Activated T-cell treated with anti-CD3 and anti-CD28 coated beads for 48 hours (primary cell): ENCODE data around the gene LRRC27.

Experiments used
- DNase-seq: peaks from one replicate; pipeline ENCODE4 v3.0.0-alpha.2; 2020; ENCODE audit warnings: low read depth

Gene LRRC27

DNA sequence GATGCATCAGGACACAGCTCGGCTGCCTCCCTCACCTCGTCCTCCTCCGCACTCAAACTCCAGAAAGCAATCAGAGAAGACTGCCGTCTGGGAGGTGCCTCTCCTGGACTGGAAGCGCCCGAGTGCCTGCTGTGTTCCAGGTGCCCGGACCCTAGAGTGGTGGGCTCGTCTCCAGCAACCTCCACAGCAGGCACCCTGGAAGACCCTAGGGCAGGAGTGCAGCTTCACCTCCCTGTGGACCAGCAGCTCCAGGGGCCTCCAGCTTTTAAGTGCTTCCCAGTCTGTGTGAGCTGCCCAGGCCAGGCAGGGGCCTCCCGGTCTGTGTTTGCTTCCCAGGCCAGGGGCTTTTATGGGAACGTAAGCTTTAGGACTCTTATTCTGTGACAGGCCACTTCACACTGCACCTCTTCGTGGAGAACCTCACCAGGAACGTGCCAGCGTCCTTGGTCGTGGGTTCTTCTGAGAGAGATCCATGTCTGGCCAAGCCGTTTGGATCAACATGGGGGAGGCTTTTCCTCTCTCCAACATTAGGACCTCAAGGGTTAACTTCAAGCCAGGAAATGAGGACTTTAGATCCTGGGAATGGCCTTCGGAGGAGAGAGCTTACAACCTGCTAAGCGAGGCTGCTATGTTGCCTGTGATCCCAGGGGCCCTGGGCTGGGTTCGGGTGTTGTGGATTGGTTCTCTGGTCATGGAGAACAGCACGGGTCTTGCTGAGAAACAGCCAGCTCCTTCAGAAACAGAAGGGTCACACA, 59.1 kb downstream of the LRRC27 start:
- DNase-seq: no peak

DNA sequence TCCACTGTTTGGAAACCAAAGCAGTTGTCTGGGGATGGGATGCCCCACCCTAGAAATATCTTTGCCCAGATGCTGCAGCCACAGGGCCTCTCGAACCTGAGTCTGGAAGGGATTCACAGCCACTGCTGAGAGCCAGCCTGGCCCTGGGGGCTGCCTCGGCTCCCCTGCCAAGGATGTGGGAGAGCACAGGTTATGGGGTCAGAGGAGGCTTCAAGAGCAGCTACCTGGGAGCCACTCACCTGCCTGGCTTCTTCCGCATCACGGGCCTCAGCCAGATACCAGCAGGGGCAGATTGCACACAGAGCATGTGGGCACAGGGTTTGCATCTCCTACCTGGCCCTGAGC, 59.7 kb downstream of the LRRC27 start:
- no peak for DNase-seq

DNA sequence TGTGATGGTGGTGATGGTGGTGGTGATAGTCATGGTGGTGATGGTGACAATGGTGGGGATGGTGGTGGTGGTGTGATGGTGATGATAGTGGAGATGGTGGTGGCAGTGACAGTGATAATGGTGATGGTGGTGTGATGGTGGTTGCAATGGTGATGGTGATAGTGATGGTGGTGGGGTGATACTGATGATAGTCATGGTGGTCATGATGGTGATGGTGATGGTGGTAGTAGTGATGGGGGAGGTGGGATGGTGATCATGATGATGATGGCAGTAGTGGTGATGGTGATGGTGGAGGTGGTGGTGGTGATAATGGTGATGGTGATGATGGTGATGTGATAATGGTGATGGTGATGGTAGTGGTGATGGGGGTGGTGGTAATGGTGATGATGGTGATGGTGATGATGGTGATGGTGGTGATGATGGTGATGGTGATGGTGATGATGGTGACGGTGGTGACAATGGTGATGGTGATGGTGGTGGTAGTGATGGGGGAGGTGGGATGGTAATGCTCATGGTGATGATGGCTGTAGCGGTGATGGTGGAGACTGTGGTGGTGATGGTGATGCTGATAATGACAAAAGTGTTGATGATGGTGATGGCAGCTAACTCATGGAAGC, 60.3 kb downstream of the LRRC27 start:
- no peak for DNase-seq

DNA sequence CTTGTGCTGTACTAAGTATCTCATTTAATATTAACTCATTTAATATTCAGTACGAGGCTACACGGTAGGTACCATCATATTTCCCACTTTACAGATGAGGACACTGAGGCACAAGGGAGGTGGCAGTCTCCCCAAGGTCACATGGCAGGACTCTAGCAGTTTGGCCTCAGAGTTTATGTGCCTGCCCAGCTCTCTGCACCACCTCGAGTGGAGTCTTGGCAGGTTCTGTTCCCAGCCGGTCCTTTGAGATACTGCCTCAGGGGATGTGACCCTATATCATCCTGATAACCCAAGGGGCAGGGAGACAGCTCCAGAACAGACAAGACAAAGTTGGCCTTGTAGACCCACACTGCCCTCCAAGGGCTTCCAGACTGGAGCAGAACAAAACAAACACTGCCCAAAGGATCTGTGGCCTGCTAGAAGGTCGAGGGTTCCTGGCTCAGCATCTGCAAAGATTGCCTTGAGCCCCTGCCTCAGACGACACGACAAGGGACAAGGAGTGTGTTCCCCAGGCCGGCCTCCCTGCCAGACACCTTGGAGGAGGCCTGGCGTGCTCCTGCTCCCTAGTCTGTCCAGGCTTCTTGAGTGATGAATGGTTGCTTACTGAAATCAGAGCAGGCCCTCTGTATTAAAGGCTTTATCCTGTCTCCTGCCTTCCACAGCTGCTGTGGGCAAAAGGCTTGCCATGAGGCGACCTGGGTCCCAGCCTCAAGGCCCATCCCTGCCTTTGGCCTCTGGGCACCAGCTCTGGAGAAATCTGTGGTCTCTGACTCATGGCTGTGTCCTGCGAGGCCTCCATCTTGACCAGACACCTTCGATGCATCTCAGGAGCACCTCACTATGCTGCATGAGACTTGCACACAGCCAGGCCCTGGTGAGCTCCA, 61.1 kb downstream of the LRRC27 start:
- DNase-seq: no peak

DNA sequence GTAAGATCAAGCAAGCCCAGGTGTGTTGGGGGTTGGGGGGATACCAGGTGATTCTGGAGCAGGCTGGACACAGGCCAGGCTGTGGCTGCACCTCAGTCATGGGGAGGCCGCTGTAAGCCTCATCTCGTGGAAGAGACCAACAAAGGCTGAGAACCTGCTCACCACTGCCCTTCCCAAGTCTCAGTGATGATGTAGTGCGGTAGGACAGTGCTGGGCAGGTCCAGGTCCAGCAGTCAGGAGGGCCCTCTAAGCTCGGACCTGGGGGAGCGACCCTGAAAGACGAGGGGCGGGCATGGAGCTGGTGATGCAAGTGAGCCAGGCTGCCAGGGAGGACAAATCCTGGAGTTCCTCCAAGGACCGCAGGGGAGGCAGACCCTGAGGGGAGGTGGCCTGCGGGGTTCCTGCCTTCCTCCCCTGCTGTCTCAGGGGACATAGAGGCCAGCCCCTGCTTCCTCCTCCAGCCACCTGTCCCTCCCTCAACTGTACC, 61.7 kb downstream of the LRRC27 start:
- DNase-seq: no peak

DNA sequence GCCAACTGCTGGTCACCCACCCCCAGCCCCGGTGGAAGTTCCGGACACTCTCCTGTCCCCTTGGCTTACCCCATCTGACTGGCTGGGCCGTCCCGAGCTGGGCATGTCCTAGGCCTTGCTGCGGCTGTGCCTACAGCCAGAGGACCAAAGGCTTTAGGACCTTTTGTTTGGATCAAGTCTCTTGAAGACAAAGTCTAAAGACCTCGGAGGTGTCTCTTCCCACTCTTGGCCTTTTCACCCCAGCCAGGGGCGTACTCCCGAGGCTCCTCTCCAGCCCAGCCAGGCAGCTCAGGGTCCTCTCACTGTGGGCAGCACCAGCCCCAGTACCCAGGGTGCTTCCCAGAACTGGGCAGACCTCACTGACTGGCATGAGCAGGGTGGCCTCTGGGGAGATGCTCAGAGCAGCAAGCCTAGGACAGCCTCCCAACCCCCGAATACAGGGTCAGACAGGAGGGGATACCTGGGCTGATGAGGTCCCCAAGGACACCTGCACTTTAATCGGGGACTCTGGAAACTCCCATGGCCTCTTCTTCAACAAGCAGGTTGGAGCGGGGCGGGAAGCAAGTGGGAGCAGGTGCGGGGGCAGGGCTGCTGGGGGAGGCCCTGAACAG, 62.3 kb downstream of the LRRC27 start:
- no peak for DNase-seq

DNA sequence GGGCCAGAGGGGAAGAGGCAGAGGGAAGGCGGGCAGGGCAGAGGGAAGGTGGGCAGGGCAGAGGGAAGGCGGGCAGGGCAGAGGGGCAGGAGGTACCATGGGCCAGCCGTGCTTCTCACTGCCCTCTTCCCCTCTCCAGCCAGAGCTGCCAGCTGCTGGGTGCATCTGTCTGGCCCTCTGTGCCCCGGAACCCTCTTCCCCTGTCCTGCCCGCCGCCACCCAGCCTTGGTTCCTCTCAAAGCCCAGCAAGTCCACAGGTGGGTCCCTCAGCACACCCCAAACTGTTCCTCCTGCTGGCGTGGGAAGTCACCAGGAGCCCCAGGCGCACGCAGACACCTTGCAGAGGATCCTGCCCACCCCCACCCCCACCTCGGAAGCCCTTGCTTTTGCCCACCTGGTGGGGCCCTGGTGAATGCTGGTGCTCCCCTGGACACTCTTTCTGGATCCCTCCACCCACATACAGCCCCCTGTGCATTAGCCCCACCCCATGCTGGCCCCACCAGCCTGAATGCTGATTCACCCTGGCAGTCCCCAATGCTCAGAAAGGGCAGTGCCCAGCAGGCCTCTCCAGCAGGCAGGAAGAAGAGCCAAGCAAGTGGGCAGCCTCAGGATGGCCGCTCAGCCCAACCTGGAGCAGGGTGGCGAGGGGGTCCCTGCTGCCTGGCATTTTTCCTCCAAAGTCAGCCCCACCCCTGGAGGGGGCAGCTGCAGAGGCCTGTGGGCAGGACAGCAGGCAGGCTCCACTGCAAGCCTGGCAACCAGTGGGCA, 63.1 kb downstream of the LRRC27 start:
- no peak for DNase-seq

DNA sequence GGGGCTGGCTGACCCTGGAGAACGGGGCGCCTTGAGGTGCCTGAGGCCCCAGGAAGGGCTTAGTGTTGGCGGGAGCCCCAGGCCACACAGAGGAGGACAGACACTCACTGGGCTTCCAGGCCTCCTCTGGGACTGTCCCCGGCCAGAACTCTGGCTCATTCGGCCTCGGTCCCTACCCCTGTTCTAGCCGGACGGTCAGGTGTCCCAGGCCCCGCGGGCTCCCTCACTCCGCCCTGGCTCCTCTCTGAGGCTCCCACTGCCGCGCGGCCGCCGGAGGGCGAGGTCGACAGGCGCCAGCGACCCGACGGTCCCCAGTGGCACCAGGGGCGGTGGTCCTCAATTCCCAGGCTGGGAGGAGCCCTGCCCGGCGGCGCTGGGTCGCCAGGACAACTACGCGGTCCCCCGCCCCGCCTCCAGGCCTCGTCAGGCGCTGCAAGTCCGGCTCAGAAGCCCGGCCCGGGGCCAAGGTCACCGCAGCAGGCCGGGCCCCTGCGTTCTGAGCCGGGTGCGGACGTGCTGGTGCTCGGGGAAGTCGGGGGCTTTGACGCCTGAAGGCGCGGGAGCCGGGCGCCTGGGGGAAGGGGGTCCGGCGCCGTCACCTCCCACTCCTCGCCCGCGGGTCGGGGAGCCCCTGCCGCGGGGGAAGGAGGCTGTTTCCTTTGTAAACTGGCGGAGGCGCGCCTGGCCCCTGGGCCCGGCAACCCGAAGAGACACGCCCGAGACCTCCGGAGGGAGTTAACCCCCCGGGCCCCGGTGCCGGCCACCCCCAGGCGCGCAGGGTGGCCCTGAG, 63.9 kb downstream of the LRRC27 start:
- DNase-seq: no peak

DNA sequence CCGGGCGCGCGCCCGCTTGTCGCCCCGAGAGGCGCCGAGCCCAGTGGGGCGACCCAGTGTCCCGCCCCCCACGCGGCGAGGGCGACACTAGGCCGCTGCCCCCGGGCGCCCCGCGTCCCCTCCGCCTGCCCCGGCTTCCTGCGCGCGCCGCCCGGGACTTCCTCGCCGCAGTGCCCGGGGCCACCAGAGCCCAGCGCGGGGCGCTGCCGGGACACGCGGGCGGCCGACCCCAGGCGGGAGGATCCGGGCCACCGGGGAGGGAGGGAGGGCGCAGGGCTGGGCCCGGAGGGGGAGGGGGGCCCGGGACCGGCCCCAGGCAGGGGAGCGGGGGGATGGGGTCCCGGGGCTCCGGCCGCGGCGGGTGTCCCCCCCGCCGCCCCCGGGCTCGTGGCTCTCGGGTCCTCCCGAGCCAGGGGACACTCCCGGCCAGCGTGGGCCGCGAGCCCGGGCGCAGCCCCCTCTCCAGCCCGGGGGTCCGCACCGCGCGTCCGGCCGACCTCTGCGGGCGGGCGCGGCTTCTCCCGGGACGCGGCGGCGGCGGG, 64.6 kb downstream of the LRRC27 start:
- DNase-seq: peak; percentile 54

DNA sequence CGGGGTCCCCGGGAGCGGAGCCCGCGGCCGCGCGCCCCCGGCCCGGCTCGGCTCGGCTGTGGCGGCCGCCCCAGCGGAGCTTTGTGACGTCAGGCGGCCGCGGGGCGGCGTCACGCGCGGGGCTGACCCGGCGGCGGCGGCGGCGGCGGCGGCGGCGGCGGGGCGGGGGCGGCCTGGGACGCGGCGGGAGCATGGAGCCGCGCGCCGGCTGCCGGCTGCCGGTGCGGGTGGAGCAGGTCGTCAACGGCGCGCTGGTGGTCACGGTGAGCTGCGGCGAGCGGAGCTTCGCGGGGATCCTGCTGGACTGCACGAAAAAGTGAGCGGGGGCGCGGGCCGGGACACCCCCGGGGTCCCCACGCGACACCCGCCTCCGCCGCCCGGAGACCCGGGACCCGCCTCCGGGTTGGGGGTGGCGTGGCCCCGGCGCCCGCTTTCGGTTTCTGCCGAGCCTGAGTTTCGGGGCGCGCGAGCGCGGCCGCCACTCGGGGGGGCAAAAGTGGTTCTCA, 65.1 kb downstream of the LRRC27 start, which contains the start of gene PWWP2B:
Gene PWWP2B, plus strand, starts transcription at position 165 of the 506 bp plus-strand sequence. Its CDS starts 27 bp downstream, at position 192.
- peak; percentile 37 for DNase-seq

DNA sequence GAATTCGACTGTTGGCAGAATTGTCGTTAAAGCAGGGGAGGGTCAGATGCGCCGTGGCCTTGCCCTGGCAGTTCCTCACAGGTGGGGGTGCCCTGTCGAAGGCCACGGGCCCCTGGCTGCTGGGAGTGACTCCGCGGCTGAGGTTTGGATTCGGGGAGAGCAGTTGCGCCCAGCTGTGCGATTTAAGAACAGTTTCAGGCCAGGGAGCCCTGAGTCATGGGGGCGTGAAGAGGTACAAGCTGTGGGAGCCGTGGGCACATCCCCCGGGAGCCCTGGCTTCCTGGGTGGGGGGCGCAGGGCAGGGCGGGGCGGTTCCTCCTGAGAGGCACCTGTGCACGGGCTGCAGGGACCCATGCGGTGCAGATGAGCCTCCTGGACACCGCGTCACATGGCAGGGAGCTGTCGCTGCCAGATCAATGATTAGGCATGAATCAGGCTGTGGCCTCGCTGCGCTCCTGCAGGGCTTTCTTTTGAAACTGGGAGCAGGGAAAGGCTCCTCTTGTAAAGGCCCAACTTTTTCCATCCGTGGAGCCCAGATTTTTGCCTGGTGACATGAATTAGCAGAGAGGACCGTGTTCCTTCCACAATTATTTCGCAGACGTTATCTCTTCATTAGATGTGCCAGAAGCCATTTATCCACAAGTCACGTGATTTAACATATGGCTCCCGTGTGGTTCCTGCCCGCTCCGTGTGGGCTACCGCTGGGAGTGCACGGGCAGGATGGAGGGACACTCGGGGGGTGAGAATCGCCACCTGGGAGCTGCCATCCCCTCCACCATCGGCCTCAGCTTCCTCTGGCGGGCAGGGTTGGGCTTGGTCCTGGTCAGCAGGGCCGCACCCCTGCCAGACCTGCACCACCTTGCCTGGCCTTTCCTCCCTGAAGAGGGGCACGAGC, 65.9 kb downstream of the LRRC27 start:
- peak; percentile 38 for DNase-seq

DNA sequence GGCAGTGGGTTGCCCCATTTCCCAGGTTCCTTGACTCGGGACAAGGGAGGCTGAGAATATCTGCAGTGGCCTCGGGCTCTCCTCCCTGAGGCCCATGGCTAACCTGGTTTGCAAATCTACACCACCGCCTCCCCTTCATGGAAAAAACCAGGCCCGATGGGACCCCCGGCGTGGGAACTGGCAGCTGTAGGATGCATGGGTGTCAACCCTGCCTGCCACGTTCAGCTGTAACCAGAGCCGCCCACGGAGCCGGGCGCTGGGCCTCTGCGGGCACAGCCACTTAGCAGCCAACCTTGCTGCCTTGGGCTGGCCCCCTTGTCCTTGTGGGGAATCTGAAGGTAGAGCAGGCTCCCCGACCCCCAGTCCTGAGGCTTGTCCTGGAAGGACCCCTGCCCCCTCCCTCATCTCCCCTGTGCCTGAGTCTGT, 66.6 kb downstream of the LRRC27 start:
- DNase-seq: no peak

DNA sequence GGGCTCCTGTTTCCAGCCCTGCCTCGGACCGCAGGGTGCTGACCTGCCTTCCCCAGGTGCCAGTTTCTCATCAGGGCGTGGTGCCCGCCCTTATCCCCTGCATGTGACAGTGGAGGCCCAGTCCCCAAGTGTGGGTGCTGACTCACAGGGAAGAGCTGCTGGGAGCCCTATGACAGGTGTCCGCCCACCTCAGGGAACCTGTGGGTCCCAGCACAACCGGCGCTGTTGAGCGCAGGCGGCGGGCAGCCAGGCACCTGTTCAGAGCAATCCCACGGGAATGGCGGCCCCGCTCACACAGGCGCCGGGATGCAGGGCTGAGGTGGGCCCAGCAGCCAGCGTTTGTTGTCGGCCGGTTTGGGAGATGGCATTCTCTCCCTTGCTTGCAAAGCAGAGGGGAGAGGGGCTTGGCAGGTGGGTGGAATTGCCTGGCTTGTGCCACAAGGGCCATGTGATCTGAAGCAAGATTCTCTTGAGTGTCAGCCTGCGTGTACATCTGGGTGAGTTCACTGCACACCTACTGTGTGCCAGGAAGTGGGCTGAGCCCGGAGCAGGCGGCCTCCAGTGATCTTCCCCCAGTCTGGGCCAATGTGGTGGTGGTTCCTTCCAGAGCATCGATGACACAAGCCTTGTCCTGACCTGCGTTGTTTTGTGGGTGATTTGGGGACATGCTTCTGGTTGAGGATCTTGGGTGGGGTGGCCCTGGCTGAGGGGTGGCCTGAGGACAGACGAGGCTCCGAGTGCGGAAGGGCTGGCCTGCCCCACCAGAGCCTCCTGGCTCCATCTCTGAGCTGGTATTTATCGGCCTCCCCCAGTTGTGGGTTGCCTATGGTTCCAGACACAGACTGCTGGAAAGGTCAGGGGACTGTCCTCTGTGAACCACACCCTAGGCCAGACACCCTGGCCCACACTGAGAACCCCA, 67.4 kb downstream of the LRRC27 start:
- DNase-seq: no peak

DNA sequence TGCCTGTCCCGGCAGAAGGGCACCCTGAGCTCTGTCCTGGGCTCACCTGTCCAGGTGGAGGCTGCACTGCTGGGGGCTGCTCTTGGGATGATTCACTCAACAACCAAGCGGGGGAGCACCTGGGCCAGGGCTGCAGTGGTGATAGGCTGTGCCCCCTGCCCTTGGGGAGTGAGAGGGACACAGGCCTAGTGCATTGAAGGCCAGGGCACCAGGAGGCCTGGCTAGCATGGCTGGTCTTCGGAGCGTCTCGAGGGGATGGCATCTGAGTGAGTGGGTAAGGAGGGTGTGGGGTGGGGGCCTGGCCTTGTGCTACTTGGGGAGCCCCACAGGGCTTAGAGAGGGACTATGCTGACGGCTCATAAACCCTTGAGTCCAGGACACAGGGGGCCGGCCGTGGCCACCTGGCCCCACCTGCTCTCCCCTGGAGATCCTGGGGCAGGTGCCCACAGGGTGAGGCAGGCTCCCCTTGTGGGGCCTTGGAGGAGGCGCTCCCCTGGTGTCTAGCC, 68.1 kb downstream of the LRRC27 start:
- no peak for DNase-seq

DNA sequence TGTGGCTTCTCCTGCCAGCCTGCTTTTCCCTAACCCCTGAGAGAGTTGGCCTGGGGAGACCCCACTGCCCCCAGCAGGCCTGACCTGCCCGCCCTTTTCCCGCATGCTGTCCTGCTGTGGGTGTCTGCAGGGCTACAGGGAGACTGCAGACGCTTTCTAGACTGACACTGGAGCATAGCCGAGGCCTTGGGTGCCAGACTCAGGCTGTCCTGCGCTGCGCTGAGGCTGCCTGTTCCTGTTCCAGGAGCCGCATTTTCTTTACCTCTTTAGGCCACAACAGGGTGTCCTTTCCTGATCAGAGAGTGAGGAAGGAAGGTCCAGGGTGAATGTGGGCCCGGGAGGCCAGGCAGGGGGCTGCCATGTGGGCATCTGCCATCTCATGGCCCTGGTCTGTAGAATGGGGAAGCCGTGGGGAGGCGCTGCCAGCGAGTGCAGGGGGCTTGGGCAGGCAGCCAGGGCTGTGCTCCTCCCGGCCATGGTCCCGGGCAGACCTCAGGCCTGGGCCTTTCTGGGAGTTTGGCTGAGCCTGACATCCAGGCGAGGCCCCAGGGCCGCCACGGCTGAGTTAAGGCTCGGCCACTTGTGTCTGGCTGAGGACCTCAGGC, 68.7 kb downstream of the LRRC27 start:
- DNase-seq: no peak

DNA sequence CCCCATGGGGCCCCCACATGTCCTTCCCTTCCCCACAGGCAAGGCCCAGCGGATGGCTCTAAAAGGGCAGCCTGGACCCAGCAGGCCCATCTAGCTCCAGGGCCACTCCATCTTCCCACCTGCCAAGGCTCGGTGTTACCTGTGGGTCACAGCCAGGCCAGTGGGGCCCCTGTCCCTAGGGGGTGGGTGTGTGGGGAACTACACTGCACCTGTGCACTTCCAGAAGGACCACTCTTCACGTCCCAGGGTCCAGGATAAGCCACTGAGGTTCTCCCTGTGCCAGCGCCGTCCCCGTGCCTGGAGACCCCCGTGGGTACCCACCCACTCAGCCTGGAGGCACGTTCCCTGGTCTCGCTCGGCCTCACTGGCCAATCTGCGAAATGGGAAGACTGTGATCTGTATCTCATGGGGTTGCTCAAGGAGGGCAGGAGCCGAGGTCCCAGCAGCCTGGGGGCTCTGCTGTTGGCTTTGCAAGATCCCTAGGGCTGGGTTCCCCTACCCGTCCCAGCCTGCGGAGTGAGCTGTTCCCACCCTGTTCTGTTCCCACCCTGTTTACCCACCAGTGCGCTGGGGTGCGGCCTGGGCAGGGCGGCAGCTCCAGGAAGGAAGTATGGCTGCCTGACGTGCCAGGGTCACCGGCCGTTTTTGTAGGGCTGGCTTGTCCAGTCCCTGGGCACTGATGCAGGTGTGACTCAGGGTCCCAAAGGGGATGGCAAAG, 69.6 kb downstream of the LRRC27 start:
- DNase-seq: no peak

DNA sequence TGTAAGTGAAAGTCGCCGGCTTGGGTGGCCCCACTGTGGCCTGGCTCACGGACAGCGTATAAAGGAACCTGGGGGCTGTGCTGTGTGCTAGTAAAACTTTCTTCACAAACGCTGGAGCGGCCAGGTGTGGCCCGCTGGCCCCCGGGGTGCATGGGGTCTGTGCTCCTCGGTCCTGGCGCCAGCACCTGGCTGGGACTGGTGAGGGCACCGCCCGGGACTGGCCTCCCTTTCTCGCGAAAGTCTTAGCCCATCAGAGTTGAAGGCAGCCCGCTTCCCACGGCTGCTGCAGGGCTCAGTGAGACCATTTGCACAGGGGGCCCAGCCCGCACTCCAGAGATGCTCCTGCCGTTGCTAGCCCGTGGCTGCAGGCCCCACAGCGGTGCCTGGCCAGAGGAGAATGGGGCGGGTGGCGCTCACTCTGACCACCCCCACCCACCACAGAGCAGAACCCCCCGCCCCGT, 70.8 kb downstream of the LRRC27 start:
- DNase-seq: no peak
